Keratinocyte (primary cell): ENCODE measurements around the gene ADISSP. TPM values are rescaled to one million over a fixed set of nuclear protein-coding genes. Genes with fewer than 3 reads are reported as not detected.

Source experiments
- DNase-seq: peaks from one replicate; pipeline ENCODE4 v3.0.0-alpha.2; 2011; ENCODE audit warnings: low read depth, missing footprints, low spot score
- FAIRE-seq: peaks from 2 replicates; lab custom pipeline; 2011; peaks lifted over from hg19 to GRCh38; lab: Jason Lieb, UNC
- H2AFZ ChIP-seq: 2 replicates; pipeline ENCODE4 v1.6.0; 2012; ENCODE audit warnings: low read length, control low read depth, inconsistent platforms; ENCODE audit not compliant: control insufficient read depth
- H3K27ac ChIP-seq: 2 replicates; pipeline ENCODE4 v1.5.1; 2011; ENCODE audit warnings: low read length; ENCODE audit not compliant: control insufficient read depth, insufficient read depth
- H3K27me3 ChIP-seq: 3 replicates; pipeline ENCODE4 v1.6.0; 2011; ENCODE audit warnings: low read length; ENCODE audit not compliant: control insufficient read depth, insufficient read depth; ENCODE audit errors: extremely low read depth
- H3K36me3 ChIP-seq, 2 experiments: 2 replicates in 1 of 2; 3 replicates in 1 of 2; pipeline ENCODE4 v1.5.1; 2011; ENCODE audit warnings: low read length in 2 of 2, mild to moderate bottlenecking in 1 of 2; ENCODE audit not compliant: control insufficient read depth in 2 of 2, insufficient read depth in 2 of 2; ENCODE audit errors: extremely low read depth in 1 of 2
- H3K4me1 ChIP-seq: 3 replicates; pipeline ENCODE4 v1.5.1; 2011; ENCODE audit warnings: low read length; ENCODE audit not compliant: control insufficient read depth, insufficient read depth; ENCODE audit errors: extremely low read depth
- H3K4me2 ChIP-seq: 3 replicates; pipeline ENCODE4 v1.6.0; 2011; ENCODE audit warnings: low read depth, low read length; ENCODE audit not compliant: control insufficient read depth, insufficient read depth; ENCODE audit errors: extremely low read depth
- H3K4me3 ChIP-seq, 3 experiments: fragments of 200-600 bp in 1 of 3; sonication (generic) in 1 of 3; 2 replicates in 2 of 3; 3 replicates in 1 of 3; pipeline ENCODE4 v1.5.1; 2011 to 2016; ENCODE audit warnings: low read length in 3 of 3, mild to moderate bottlenecking in 3 of 3, control low read depth in 2 of 3, inconsistent platforms in 1 of 3, low read depth in 1 of 3, mixed read lengths in 1 of 3, mixed run types in 1 of 3, moderate library complexity in 1 of 3; ENCODE audit not compliant: control insufficient read depth in 2 of 3, insufficient read depth in 2 of 3; ENCODE audit errors: extremely low read depth in 1 of 3
- H3K79me2 ChIP-seq: 2 replicates; pipeline ENCODE4 v1.6.0; 2012; ENCODE audit warnings: low read length; ENCODE audit not compliant: control insufficient read depth, insufficient read depth
- H3K9ac ChIP-seq: 3 replicates; pipeline ENCODE4 v1.6.0; 2011; ENCODE audit warnings: low read length; ENCODE audit not compliant: control insufficient read depth, insufficient read depth; ENCODE audit errors: extremely low read depth
- H3K9me1 ChIP-seq: 3 replicates; pipeline ENCODE4 v1.6.0; 2011; ENCODE audit warnings: low read length; ENCODE audit not compliant: control insufficient read depth, insufficient read depth; ENCODE audit errors: extremely low read depth
- H3K9me3 ChIP-seq: 2 replicates; pipeline ENCODE4 v1.5.1; 2012; ENCODE audit warnings: low read depth, low read length; ENCODE audit not compliant: control insufficient read depth
- H4K20me1 ChIP-seq: 3 replicates; pipeline ENCODE4 v1.6.0; 2011; ENCODE audit warnings: low read length; ENCODE audit not compliant: control insufficient read depth, insufficient read depth; ENCODE audit errors: extremely low read depth
- EZH2 ChIP-seq: IDR thresholded peaks from one replicate; pipeline ENCODE4 v1.6.1; 2012; ENCODE audit warnings: inconsistent platforms, mild to moderate bottlenecking, low read length, moderate library complexity
- dilution Hi-C: fragments of 300-500 bp; cut with MboI; formaldehyde crosslinking; loops from one replicate; pipeline ENCODE4 v1.7.0; 2020; ENCODE audit warnings: low sequenced_read_pairs; ENCODE audit not compliant: extremely low pct_ligation_motif_present
- polyA plus RNA-seq, 5 experiments: library from polyadenylated mRNA; depleted of rRNA in 3 of 5; stranded (reverse) in 3 of 5; stranded (forward) in 1 of 5; unstranded in 1 of 5; fragments of >200 nt; gene quantifications; 1 replicate in 1 of 5; 2 replicates in 3 of 5; 3 replicates in 1 of 5; pipeline versions ENCODE4 v1.2.1 to v1.2.3, GENCODE V29; 2011 to 2012; ENCODE audit warnings: missing spikeins in 2 of 5, low read depth in 1 of 5, low replicate concordance in 1 of 5
- TF ChIP-seq, protein P1 (sequence below), 3 experiments: IDR thresholded peaks in 1 of 3; conservative IDR thresholded peaks in 1 of 3; optimal IDR thresholded peaks in 1 of 3; 2 replicates in 2 of 3; 3 replicates in 1 of 3; pipeline versions ENCODE3 to v1.5.1; 2011; ENCODE audit warnings: low read length in 3 of 3, mild to moderate bottlenecking in 3 of 3, moderate library complexity in 2 of 3, control low read depth in 1 of 3, inconsistent platforms in 1 of 3; ENCODE audit not compliant: insufficient read depth in 2 of 3; ENCODE audit errors: extremely low read depth in 1 of 3

Gene ADISSP
- polyA plus RNA-seq, 1 donor (not counting 4 experiments of a cell fraction or from before 2014, with no cell fraction given), result 28.2 TPM

- Histone ChIP-seq H3K27ac (no peak overlapping the region), H4K20me1 (no peaks in the 10 kb centered on the region), H3K79me2 (no peaks in the 10 kb centered on the region), H3K9me3 (no peaks in the 10 kb centered on the region), H3K4me2 (no peak overlapping the region), H2AFZ (no peak overlapping the region), H3K36me3 (no peaks in the 10 kb centered on the region), H3K4me1 (no peaks in the 10 kb centered on the region), H3K9me1 (no peaks in the 10 kb centered on the region), H3K27me3 (peaks cover 4% of the 10 kb centered on the region), H3K4me3 (no peak overlapping the region), H3K9ac (no peak overlapping the region)
- no peak for FAIRE-seq
- dilution Hi-C loops, result no loop called here
- no peak for DNase-seq
- TF ChIP-seq, protein P1, sequence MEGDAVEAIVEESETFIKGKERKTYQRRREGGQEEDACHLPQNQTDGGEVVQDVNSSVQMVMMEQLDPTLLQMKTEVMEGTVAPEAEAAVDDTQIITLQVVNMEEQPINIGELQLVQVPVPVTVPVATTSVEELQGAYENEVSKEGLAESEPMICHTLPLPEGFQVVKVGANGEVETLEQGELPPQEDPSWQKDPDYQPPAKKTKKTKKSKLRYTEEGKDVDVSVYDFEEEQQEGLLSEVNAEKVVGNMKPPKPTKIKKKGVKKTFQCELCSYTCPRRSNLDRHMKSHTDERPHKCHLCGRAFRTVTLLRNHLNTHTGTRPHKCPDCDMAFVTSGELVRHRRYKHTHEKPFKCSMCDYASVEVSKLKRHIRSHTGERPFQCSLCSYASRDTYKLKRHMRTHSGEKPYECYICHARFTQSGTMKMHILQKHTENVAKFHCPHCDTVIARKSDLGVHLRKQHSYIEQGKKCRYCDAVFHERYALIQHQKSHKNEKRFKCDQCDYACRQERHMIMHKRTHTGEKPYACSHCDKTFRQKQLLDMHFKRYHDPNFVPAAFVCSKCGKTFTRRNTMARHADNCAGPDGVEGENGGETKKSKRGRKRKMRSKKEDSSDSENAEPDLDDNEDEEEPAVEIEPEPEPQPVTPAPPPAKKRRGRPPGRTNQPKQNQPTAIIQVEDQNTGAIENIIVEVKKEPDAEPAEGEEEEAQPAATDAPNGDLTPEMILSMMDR (optimal IDR thresholded peaks at IDR 0.05 in 1 of 3, IDR thresholded peaks at IDR 0.05 in 1 of 3, conservative IDR thresholded peaks at IDR 0.05 in 1 of 3; ENCODE audit: extremely low read depth in 1 of 3, insufficient read depth in 2 of 3, low read length in 3 of 3), result no peak
- no peak for TF ChIP-seq EZH2
Measured at GRCh38 chr20:3741836-3742458, 25.6 kb downstream of the ADISSP start.

DNA sequence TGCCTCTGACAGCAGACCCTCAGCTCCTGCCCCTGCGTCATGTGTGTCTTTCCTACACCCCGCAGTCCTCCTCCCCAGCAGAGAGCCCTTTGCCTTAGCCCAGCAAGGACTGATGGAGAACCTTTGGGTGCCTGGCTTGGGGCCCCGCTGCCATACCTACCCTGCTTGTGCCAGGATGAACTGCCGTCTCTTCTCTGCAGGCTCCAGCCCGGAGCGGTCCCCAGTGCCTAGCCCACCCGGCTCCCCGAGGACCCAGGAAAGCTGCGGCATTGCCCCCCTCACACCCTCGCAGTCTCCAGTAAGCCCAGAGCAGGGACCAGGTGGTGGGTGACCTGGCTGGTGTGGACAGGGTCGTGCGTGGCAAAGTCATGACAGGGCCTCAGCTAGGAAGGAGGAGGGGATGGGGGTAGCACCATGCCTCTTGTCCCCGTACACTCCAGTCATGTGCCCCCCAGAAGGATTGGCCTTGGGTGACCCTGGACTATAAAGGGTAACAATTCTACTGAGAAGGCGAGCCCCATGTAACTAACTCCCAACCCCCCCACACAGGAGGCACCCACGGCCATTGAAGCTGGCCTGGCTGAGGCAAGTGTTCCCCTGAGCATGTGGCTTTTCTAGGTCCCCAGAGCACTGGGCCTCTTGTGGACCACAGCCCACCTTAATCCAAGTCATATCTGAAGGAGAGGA, 26.8 kb downstream of the ADISSP start:
- Histone ChIP-seq H3K27ac (no peak overlapping the region), H3K4me1 (no peaks in the 10 kb centered on the region), H3K4me3 (no peak overlapping the region), H3K36me3 (no peaks in the 10 kb centered on the region), H3K27me3 (no peaks in the 10 kb centered on the region), H3K4me2 (no peak overlapping the region), H3K9ac (no peak overlapping the region), H3K79me2 (no peaks in the 10 kb centered on the region), H3K9me1 (no peaks in the 10 kb centered on the region), H4K20me1 (no peaks in the 10 kb centered on the region), H3K9me3 (no peaks in the 10 kb centered on the region), H2AFZ (no peak overlapping the region)
- dilution Hi-C loops, result no loop called here
- TF ChIP-seq EZH2, result no peak
- TF ChIP-seq, protein P1 (optimal IDR thresholded peaks at IDR 0.05 in 1 of 3, IDR thresholded peaks at IDR 0.05 in 1 of 3, conservative IDR thresholded peaks at IDR 0.05 in 1 of 3; ENCODE audit: extremely low read depth in 1 of 3, insufficient read depth in 2 of 3, low read length in 3 of 3), result no peak
- DNase-seq (no peak), FAIRE-seq (no peak)
